HG03439 (cell line): ENCODE measurements around the gene KDM1A.

Experiments
- ATAC-seq: cut with Tn5 transposase; IDR thresholded peaks from one replicate; pipeline ENCODE4 v1.9.1; 2021; ENCODE audit warnings: mild to moderate bottlenecking, moderate library complexity; ENCODE audit not compliant: unreplicated experiment

KDM1A gene

DNA sequence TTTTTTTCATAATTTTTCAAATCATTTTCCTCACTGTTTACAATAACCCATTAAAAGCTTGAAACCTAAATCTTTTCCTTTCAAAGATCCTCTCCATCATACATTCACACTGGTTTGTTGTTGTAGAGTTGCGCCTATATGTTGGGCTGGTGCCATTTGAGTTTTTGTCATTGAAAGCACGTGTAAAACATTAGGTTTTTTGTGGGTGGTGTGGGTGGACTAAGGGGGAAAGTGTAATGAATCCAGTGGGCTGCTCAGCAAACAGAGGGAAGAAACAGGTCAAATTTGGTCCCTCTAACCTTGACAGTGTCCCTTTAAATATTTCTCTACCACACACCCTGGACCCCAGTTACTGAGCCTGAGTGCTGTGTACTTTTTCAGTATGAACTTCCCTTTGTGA, 46.8 kb downstream of the KDM1A start:
- ATAC-seq: no peak

DNA sequence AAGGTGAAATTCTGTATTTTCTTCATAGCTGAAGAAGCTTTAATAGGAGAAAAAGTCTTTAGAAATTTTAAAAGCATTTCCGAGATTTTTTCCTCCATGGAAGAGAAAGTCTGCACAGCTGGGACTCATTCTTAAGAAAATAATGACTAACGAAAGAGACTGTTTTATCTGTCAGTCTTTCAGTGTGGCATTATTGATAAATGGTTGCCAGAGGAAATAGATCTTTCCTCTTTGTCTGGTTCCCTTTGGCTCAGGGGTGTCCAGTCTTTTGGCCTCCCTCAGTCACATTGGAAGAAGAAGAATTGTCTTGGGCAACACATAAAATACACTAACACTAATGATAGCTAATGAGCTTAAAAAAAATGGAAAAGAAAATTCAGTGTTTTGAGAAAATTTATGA, 49.9 kb downstream of the KDM1A start:
- no peak for ATAC-seq

DNA sequence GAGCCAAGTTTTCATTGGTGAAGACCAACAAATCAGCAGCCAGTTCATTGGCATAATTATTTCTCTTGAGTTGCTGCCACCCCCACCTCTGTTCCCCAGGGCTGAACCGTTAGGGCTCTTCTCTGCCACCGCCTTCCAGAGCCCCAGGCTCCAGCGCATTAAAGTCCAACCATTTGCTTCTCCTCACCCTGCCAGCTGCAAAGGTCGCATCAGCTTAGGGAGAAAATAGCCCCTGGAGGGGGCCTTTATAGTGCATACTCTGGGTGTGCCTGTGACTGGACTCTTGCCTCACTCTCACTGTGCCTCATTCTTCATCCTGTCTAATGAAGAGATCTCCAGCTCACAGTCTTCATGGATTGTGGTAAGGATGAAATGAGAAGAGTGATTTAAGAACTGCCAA, 50.4 kb downstream of the KDM1A start:
- no peak for ATAC-seq

DNA sequence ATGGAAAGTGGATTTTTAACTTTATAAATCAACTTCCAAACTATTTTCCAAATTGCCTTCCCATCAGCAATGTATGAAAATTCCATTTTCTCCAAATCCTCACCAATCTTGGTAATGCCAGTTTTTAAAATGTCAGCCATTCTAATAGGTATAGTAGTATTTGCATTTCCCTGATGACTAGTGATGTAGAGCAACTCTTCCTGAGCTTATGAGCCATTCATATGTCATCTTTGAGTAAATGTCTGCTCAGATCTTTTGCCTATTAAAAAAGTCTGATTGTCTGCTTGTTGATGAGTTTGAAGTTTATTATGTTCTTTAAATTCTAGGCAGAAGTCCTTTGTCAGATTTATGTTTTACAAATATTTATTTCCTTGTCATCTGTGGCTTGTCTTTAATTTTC, 54.7 kb downstream of the KDM1A start:
- no peak for ATAC-seq

DNA sequence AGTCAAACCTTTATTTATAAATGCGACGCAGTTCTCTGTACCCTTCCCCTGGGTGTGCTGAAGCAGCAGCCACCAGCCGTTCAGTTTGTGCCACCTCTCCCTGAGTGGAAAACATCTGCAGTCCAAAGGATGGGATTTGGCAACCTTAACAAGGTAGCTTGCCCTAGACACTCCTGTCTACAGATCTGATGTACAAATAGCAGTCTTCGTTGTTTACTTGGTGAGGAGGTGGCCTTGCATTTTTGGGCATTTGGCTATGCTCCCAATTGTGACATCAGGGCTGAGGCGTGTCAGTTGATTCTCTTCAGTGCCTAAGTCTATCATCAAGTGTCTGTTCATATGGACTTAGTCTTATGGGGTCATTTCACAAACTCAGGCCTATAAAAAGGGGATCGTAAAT, 59.8 kb downstream of the KDM1A start:
- no peak for ATAC-seq

DNA sequence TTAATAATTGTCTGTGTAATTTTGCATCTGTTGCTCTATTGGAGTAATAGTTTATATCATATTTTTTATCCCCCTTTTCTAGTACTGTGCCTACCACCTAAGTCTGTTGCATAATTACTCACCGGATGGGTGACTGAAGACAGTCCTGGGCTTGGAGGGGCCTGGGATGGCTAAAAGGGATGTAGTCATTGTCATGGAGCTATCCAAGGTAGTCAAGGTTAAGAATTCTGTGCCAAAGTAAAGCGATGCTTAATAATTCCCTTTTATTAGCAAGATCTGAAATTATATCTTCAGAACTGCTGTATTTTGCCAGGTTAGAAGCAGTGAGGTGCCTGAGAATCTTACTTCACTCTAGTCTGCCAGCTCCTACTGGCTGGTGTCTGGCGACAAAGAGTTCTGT, 61.6 kb downstream of the KDM1A start:
- no peak for ATAC-seq

DNA sequence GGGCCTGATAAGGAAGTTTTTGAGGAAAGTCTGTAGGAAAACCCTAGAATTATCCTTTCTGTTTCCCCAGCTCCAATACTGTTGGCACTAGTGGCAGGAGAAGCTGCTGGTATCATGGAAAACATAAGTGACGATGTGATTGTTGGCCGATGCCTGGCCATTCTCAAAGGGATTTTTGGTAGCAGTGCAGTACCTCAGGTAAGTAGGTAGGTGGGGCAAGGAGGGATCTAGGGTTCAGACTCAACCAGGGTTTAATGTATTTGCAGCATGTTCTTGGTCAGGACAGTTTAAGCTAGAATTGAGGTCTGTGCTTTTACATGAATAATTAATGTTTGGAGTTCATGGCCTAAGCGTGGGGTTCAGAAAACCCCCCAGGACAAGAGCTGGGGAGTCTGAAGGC, 62.1 kb downstream of the KDM1A start:
- no peak for ATAC-seq

DNA sequence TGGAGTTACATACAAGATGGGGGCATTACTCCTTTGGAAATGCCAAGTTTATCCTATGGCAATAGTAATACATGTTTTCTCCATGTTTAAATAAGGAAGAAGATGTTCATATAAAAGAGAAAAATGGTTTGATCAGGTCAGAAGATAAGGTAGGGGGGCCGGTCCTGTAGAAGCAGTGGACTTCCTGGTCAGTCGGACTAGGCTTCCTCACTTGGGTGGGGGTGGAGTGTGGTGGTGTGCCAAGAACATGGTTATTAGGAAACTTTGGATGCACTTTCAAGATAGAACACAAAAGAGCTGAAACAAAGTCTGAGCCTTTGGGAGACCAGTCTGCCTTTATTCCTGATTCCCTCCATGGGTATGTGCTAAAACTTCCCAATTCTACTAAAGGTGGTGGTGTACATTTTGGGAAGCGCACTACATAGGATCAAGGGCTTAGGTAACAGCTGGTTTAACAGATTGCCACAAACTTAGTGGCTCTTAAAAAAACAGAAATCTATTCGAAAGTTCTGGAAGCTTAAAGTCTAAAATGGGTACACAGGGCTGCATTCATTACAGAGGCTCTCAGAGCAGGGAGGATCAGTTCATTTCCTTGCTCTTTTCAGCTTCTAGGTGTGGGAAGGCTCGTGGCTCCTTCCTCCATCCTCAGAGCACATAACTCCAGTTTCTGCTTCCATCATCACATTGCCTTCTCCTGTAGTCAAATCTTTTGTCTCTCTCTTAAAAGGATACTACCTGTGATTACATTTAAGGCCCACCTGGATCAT, 64.6 kb downstream of the KDM1A start:
- ATAC-seq: no peak

DNA sequence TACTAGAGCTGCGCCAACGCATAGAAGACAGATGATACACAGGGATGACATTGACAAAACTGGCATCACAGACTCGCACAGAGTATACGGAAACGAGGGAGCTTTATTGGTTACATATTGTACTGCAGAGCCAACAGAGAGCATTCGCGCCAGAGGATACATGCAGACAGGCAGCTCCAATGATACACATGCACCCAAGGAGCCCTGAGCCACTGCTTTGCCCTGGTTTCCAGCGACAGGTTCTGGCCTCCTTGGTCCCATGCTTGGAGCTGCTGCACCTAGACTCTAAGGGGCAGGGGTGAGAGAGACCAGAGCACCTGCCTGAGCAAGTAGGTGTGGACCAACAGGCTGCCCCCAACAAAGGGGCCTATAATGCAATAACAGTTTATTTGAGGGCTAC, 65.6 kb downstream of the KDM1A start:
- no peak for ATAC-seq

DNA sequence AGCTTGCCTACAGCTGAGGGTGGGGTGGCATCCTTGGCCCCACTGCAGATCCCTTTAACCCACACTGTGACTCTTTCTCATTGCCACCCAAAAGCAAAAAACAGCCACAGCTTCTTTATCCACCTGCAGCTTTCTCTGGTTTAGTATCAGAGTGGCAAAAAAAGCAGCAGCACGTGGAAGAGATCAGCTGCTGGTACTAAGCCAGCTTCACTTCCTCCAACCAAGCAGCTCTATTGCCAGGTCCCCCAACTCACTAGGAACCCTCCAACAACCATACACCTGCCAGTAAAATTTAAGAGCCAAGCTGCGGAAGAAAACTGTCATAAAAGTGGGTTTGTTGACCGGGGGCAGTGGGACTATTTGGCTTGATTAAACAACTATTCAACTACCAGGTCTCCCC, 66.4 kb downstream of the KDM1A start:
- ATAC-seq: no peak

DNA sequence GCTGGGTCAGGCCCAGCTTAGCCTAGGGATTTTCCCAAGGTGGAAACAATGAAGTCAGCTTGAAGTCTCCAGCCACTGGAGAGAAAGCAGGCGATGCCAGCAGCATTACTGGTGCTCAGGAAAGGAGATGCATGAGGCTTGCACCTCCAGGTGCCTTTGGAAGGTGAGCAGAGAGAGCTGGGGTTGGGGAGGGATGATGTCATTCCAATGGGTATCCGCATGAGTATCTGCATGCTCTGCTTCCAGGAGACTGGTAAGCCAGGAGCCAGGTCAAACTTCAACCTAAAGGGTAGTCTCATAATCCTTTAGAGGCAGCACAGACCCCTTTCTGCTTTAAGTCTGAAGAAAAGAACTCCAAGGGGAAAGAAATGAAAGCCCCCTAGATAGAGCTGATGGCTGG, 68.8 kb downstream of the KDM1A start:
- ATAC-seq: no peak

DNA sequence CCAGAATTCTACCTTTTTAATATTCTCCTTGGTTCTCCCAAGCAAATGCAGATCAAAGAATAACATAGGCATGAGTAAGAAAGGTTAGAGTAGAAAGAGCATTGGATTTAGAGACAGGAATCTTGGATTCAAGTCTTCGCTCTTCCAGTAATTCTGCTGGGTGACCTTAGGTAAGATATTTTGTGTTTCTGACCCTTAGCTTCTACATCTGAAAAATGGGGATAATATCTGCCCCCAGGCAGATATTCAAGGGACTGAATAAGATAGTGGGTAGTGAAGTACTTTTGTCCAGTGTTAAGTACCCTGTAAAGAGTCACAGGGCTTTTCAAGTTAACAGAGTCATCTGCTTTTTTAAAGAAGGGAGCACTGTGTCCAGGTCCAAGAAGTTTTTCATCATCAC, 70.8 kb downstream of the KDM1A start:
- ATAC-seq: no peak

DNA sequence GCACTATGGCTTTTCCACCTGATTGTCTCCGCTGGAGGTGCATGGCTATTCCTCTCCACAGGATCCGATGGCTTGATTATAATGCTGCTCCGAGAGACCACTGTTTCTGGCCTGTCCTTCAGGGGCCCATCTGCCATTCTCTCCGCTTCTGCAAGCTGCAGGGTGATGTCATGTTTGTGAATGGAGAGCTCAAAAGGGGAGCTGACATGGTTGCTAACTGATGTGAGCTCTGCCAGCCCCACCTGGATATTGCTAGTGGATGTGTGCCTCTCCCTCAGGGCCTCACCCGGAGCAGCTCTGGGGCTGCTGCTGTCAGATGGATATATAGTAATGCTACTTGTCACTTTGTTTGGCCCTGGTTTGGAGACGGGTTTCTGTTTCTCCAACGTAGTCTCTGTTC, 72.3 kb downstream of the KDM1A start:
- ATAC-seq: no peak

DNA sequence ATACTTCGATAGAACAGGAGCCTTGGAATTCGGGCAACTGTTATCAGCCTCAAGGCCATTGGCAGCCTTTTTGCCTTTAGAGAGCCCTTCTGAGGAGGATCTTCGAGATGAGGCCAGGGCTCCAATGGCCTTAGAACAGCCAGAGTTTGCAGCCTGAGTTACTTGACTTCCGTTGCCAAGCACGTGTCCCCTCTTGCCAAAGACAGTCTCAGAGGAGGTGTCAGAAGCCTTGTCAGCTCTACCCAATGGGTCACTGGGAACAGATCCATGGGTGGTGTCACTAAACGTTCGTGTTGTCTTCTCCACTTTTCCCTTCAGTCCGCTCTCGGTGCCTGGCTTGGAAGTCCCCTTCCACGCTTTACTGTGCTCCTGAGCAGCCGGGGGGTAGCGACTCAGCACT, 73.2 kb downstream of the KDM1A start:
- ATAC-seq: no peak

DNA sequence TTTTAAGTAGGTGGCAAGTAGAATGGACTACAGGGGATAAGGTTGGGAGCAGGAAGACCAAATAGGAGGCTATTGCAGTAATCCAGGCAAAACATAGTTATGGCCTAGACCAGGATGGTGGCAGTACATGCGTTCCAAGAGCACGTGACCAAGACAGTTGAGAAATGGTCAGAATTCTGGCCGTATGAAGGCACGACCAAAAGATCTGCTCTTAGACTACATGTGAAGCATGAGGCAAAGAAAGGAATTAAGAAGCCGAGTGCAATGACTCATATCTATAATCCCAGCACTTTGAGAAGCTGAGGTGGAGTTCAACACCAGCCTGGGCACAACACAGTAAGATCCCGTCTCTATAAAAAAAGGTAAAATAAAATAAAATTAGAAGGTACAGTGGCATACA, 78.0 kb downstream of the KDM1A start:
- no peak for ATAC-seq

DNA sequence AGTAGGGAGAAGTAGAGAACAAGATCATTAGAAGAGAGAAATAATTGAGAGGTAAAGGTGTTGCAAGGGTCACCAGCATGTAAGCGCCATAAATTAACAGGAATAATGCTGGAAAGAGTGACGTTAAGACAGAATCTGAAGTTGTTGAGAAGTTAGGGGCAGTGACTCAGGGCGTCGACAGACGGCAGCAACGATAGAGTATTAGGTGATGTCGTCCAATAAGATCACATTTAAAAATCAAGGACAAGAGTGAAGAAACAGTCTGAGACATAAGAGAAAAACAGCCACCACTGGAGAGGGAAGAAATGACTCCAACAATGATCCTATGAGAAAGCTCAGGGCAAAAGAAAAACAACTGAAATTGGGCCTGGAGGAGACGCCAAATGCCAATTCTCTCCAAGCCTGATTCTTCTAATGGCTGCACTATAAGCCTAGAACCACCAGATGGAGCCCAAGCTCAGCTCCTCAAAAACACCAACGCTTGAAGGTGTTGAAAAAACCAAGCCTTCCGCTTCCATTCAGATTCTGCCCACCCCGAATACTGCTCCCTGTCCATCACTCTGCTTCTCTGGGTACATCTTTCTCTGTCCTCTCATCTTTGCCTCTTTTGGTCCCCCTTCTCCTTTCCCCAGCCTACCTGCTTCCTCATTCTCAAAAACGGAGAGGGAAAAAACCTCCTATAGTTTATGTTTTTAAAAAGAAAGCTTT, 79.3 kb downstream of the KDM1A start:
- ATAC-seq: no peak

DNA sequence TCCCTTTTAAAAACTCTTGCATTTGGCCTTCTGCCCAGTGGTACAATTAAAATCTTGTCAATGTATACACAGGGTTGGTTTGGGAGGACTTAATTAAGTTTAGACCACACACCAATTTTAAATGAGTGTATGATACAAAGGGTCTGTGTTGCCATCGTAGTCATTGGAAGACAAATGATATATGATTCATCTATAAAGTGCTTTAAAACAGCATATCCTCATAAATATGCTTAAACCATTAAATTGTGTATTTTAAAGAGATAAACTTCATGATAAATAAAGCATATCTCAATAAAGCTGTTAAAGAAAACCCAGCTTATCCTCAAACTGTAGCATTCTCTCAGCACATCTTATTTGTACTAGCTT, 79.9 kb downstream of the KDM1A start:
- no peak for ATAC-seq

DNA sequence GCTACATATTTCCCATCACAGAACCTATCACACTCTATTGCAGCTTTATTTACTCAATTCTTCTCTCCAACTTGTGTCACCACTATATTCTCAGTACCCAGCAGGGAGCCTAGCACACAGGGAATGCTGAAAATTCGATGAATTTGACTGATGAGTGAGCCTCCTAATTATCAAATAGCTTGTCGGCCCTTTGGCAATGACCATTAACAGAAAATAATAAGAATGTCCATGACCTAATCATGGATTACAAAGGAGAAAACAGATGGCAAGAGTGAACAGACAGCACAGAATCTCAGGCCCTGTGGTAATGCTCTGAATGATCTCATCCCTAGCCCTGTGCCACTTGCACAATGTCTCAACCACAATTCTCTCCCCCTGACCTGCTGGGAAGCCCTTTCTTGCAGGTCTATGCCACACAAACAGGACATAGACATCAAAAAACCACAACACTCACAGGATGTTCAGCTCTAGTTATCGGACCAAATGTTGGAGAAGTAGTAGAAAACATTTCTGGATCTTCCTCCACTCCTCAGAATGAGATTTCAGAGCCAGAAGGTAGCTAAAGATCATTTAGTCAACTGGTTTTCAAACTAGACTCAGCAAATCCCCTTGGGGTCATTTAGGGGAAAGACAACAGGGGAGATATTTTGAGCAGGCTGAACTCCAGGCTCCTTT, 80.9 kb downstream of the KDM1A start:
- ATAC-seq: no peak

DNA sequence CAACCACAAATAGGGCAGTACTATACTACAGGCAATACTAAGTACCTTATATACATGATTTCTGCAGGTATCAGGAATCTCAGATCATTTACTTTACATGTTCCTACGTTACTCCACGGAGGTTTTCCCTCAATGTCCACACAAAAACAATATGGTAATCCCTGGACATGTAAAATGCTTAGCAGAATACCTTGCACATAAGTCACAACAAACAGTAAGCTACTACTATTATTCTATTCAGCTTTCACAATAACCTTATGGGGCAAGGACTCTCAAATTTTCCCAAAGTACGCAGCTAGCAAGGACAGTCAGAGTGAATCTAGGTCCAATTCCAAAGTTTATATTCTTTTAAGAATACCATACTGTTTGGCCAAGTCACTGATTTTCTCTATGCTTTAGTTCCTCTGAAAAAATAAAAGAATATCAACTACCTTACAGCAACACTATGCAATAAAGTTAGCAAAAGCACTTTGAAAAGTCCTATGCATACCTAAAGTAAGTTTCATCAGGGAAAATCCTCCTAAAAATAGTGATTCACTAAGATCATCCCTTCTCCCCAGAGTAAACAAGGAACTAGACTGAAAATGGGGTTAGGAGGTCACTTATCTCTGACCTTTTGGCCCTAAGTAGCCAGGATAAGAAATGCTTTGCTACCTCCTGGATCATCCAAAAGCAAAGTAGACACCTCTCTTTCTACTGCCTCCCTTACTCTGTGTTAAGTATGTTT, 82.0 kb downstream of the KDM1A start:
- ATAC-seq: no peak

DNA sequence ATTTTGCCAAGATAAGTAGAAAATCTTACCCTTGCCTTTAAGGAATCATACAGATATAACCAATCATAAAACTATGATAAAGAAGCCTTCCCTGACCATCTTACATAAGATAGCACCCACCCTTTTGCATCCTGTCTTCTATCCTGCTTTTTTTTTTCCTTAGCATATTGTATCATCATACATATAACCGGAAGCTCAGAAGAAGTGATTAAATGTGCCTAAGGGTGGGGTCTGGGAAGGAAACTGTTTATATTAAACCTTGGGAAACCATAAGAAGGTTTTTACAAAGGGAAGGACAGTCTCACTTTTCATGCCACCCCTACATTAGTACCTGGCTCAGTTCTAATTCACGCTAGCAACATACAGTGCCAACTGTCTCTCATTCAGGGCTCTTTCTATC, 82.6 kb downstream of the KDM1A start:
- no peak for ATAC-seq

DNA sequence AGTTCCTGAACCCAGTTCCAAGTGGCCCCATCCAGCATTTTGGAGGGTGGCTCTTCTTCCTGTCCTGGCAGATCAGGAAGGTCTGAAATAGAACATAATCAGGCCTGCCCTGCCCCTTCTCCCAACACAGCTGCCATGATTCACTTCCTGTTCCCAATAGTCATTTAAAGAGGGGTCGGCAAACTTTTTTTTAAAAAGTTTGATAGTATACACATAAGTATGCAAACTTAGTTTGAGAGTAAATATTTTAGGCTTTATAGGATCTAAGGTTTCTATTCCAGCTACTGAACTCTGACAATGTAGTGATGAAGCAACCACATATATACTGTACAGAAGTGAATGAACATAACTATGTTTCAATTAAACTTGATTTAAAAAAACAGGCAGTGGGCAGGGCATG, 83.0 kb downstream of the KDM1A start:
- no peak for ATAC-seq
